K562 (cell line): ENCODE measurements around the gene SP4. TPM values are rescaled to one million over a fixed set of nuclear protein-coding genes. Genes with fewer than 3 reads are reported as not detected.
A peak's percentile ranks its signal among the peaks of the same experiment; 100 is the strongest.

ENCODE experiments used
- DLX4 ChIP-seq: fragments of 250-450 bp; sonication (Bioruptor Pico); IDR thresholded peaks from 2 replicates; pipeline ENCODE4 v1.6.1; 2021; ENCODE audit warnings: mild to moderate bottlenecking
- KDM2B ChIP-seq: fragments of 250-450 bp; sonication (Bioruptor Pico); IDR thresholded peaks from 2 replicates; pipeline ENCODE4 v1.8.0; 2021; ENCODE audit warnings: mild to moderate bottlenecking, moderate library complexity
- MAFG ChIP-seq: fragments of 450-650 bp; conservative IDR thresholded peaks from 2 replicates; pipeline ENCODE4 v1.6.1; 2016; ENCODE audit warnings: missing genetic modification characterization, missing compliant biosample characterization
- MIER1 ChIP-seq: fragments of 450-650 bp; IDR thresholded peaks from 2 replicates; pipeline ENCODE4 v1.6.1; 2016; ENCODE audit warnings: antibody characterized with exemption, mild to moderate bottlenecking, low read depth
- POLR2H ChIP-seq: IDR thresholded peaks from 2 replicates; pipeline ENCODE4 v1.6.1; 2016; ENCODE audit warnings: missing genetic modification characterization, low read depth, mild to moderate bottlenecking, control low read depth, missing compliant biosample characterization, moderate library complexity
- REST ChIP-seq, 2 experiments: fragments of 450-650 bp; formaldehyde crosslinking in 1 of 2; IDR thresholded peaks; 2 replicates each; pipeline versions ENCODE4 v1.4.0 to v1.6.1; 2014 to 2020; ENCODE audit warnings: mild to moderate bottlenecking in 2 of 2, borderline replicate concordance in 1 of 2, low read depth in 1 of 2
- SIN3A ChIP-seq, 2 experiments: fragments of 150-350 bp in 1 of 2; IDR thresholded peaks; 2 replicates each; pipeline ENCODE4 v1.6.1; 2011 to 2016; ENCODE audit warnings: borderline replicate concordance in 2 of 2, low read depth in 2 of 2, low read length in 2 of 2, mild to moderate bottlenecking in 2 of 2, moderate library complexity in 2 of 2; ENCODE audit not compliant: control insufficient read depth in 1 of 2
- TCF15 ChIP-seq: fragments of 250-450 bp; sonication (Bioruptor Pico); IDR thresholded peaks from 2 replicates; pipeline ENCODE4 v1.8.0; 2022; ENCODE audit warnings: moderate library complexity, mild to moderate bottlenecking, inconsistent platforms
- ZFP30 ChIP-seq: fragments of 250-450 bp; sonication (Bioruptor Pico); IDR thresholded peaks from 2 replicates; pipeline ENCODE4 v1.8.0; 2022; ENCODE audit warnings: moderate library complexity, mild to moderate bottlenecking, inconsistent platforms, borderline replicate concordance
- ZNF282 ChIP-seq: sonication (generic); formaldehyde crosslinking; IDR thresholded peaks from 2 replicates; pipeline ENCODE4 v1.8.1; 2023; ENCODE audit warnings: missing genetic modification reagents
- ZNF395 ChIP-seq: fragments of 200-800 bp; sonication (Bioruptor generic); IDR thresholded peaks from 2 replicates; pipeline ENCODE4 v1.6.1; 2017; ENCODE audit warnings: missing genetic modification characterization, missing compliant biosample characterization
- ZNF707 ChIP-seq: fragments of 250-450 bp; sonication (Bioruptor Pico); conservative IDR thresholded peaks from 2 replicates; pipeline ENCODE4 v1.8.0; 2022; ENCODE audit warnings: inconsistent platforms, mild to moderate bottlenecking, moderate library complexity
- polyA plus RNA-seq, 8 experiments: library from polyadenylated mRNA; depleted of rRNA in 4 of 8; stranded (reverse) in 5 of 8; unstranded in 3 of 8; fragments of >200 nt; fragmentation: Nextera tagmentation in 2 of 8; fragmentation: Illumina TruSeq in 1 of 8; extraction: Ambion mirVana in 2 of 8; extraction: Trizol in 1 of 8; gene quantifications; 2 replicates each; pipeline versions ENCODE4 v1.2.1 to v1.2.3, GENCODE V29; 2011 to 2014; ENCODE audit warnings: inconsistent platforms in 1 of 8, missing spikeins in 1 of 8
- total RNA-seq, 7 experiments: library from RNA; depleted of rRNA in 6 of 7; stranded (reverse); fragments of >200 nt in 6 of 7; fragmentation: Illumina TruSeq in 2 of 7; extraction: Trizol in 2 of 7; gene quantifications; 2 replicates each; pipeline versions ENCODE4 v1.2.1 to v1.2.3, GENCODE V29; 2011 to 2021; ENCODE audit warnings: low replicate concordance in 1 of 7
- TF ChIP-seq, protein P1 (sequence below): fragments of 450-650 bp; IDR thresholded peaks from 2 replicates; pipeline ENCODE4 v1.6.1; 2014; ENCODE audit warnings: low read depth, mild to moderate bottlenecking, moderate library complexity, borderline replicate concordance

The SP4 gene
- total and polyA plus RNA-seq, 9 of the 15 experiments (the other 6 are each of a cell fraction or from before 2014, with no cell fraction given) = 2.4 to 9.4 (median 4.5) TPM

DNA sequence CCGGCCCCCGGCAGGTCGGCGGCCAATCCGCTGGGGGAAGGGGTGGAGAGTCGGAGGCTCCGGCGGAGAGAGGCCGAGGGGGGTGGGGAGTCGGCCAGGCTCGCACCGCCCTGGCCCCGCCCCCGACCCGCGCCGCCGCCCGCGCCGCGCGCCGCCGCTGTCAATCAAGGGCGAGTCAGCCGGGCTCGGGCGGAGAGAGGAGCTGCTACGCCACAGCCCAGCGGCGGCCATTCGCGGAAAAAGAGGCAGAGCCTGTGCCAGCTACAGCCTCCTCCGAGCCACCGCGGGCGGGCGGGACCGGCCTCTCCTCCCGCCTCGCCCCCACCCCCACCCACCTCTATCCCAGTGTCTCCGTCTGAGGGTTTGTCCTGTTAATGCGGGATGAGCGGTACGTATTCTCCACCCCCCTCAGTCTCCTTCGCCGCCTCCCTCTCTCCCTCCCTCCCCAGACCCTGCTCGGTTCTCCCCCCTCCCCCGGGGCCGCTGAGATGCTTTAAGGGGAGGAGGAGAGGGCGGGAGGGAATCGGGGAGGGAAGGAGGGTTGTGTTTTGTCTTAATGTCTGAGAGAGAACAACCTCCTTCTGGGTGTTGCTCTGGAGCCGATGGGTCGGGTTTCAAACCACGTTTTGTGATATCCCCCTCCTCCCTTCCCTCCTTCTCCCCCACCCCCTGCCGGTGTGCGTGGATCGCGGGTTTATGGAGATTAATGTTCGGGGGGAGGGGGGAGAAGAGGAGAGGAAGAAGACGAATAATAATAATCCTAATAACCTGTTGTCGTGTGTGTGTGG lies at the start of gene SP4 (continued):
- TF ChIP-seq REST (IDR thresholded peaks at IDR 0.05; ENCODE audit: borderline replicate concordance) = peak; percentile 24; the same call in 1 of the 2 replicates
- no peak; the same call in 1 of the 2 replicates for TF ChIP-seq REST (CRISPR knock-in tag; IDR thresholded peaks at IDR 0.05; ENCODE audit: low read depth)
- no peak; the same call in 1 of the 2 replicates for TF ChIP-seq ZNF395 (CRISPR knock-in tag)
- TF ChIP-seq SIN3A (IDR thresholded peaks at IDR 0.05; ENCODE audit: borderline replicate concordance in 2 of 2, control insufficient read depth in 1 of 2, low read depth in 2 of 2, low read length in 2 of 2) = peak in 1 of 2 experiments; percentile 8; a peak in 1 of 4 replicates
- no peak for TF ChIP-seq KDM2B (CRISPR knock-in tag)
- TF ChIP-seq ZNF282 = no peak
- TF ChIP-seq MAFG (tag) = no peak
- no peak for TF ChIP-seq DLX4 (CRISPR knock-in tag)
- 0 out of 2 replicates have a peak, but pooled peaks have one; percentile 10 for TF ChIP-seq POLR2H
- TF ChIP-seq ZNF707 (CRISPR knock-in tag) = no peak
- no peak for TF ChIP-seq MIER1
- no peak for TF ChIP-seq TCF15 (CRISPR knock-in tag)
- TF ChIP-seq, protein P1, sequence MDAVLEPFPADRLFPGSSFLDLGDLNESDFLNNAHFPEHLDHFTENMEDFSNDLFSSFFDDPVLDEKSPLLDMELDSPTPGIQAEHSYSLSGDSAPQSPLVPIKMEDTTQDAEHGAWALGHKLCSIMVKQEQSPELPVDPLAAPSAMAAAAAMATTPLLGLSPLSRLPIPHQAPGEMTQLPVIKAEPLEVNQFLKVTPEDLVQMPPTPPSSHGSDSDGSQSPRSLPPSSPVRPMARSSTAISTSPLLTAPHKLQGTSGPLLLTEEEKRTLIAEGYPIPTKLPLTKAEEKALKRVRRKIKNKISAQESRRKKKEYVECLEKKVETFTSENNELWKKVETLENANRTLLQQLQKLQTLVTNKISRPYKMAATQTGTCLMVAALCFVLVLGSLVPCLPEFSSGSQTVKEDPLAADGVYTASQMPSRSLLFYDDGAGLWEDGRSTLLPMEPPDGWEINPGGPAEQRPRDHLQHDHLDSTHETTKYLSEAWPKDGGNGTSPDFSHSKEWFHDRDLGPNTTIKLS = no peak
- no peak for TF ChIP-seq ZFP30 (CRISPR knock-in tag)
